OCI-LY7 (cell line): ENCODE data around the gene SYT2. TPM values are rescaled to one million over a fixed set of nuclear protein-coding genes. Genes with fewer than 3 reads are reported as not detected.

Experiments used
- BruUV-seq: library from RNA; stranded (reverse); fragments of 400-500 nt; replicated peaks from 2 replicates; lab custom pipeline; 2021; lab: Mats Ljungman, UMichigan
- CTCF ChIA-PET: fragments of 300-600 bp; sonication (Branson Sonifier 250); formaldehyde crosslinking; loops from one replicate; lab custom pipeline; 2022; ENCODE audit warnings: antibody characterized with exemption; ENCODE audit not compliant: unreplicated experiment; lab: Charles Lee
- POLR2A ChIA-PET: fragments of 300-600 bp; sonication (Branson Sonifier 250); formaldehyde crosslinking; loops from one replicate; lab custom pipeline; 2022; ENCODE audit warnings: antibody characterized with exemption; lab: Charles Lee
- DNase-seq: peaks from one replicate; pipeline ENCODE4 v3.0.0-alpha.2; 2015; ENCODE audit warnings: low spot score
- H2AFZ ChIP-seq: fragments of 200-600 bp; sonication (generic), shearing (Covaris generic); 2 replicates; pipeline ENCODE4 v1.6.1; 2014; ENCODE audit warnings: mild to moderate bottlenecking, antibody characterized with exemption, low read length, moderate library complexity
- H3K27ac ChIP-seq: fragments of 200-600 bp; sonication (generic); 2 replicates; pipeline ENCODE4 v1.5.1; 2014; ENCODE audit warnings: mixed run types, low read depth, mild to moderate bottlenecking, moderate library complexity, low read length, inconsistent platforms; ENCODE audit not compliant: poor library complexity, severe bottlenecking
- H3K36me3 ChIP-seq: fragments of 200-600 bp; sonication (generic); 2 replicates; pipeline ENCODE4 v1.6.1; 2014; ENCODE audit warnings: mild to moderate bottlenecking, antibody characterized with exemption, low read length, moderate library complexity, mixed read lengths; ENCODE audit not compliant: insufficient read depth
- H3K4me1 ChIP-seq: fragments of 200-600 bp; sonication (generic); 2 replicates; pipeline ENCODE4 v1.5.1; 2014; ENCODE audit warnings: mild to moderate bottlenecking, low read length; ENCODE audit not compliant: insufficient read depth, poor library complexity, severe bottlenecking
- H3K4me2 ChIP-seq: fragments of 200-600 bp; sonication (generic); 2 replicates; pipeline ENCODE4 v1.6.1; 2014; ENCODE audit warnings: mild to moderate bottlenecking, low read length
- H3K4me3 ChIP-seq: fragments of 200-600 bp; sonication (generic); 2 replicates; pipeline ENCODE4 v1.5.1; 2014; ENCODE audit warnings: mild to moderate bottlenecking, low read depth, low read length; ENCODE audit not compliant: poor library complexity, severe bottlenecking
- H3K79me2 ChIP-seq: fragments of 200-600 bp; sonication (generic); 2 replicates; pipeline ENCODE4 v1.6.1; 2016; ENCODE audit warnings: low read depth, mild to moderate bottlenecking, low read length, moderate library complexity, mixed read lengths; ENCODE audit not compliant: insufficient read depth
- H3K9me2 ChIP-seq: fragments of 200-600 bp; sonication (generic); 2 replicates; pipeline ENCODE4 v1.6.1; 2016; ENCODE audit warnings: mild to moderate bottlenecking, low read length, mixed read lengths; ENCODE audit not compliant: insufficient read depth
- H3K9me3 ChIP-seq: fragments of 200-600 bp; sonication (generic); 2 replicates; pipeline ENCODE4 v1.6.1; 2014; ENCODE audit warnings: mild to moderate bottlenecking, mixed run types, low read length, mixed read lengths
- H4K20me1 ChIP-seq: fragments of 200-600 bp; sonication (generic); 2 replicates; pipeline ENCODE4 v1.6.1; 2014; ENCODE audit warnings: mild to moderate bottlenecking, antibody characterized with exemption, low read length, moderate library complexity, mixed read lengths; ENCODE audit not compliant: insufficient read depth
- CTCF ChIP-seq: fragments of 200-600 bp; sonication (generic); conservative IDR thresholded peaks from 2 replicates; pipeline ENCODE4 v1.5.1; 2014; ENCODE audit warnings: mild to moderate bottlenecking, antibody characterized with exemption, low read length, moderate library complexity, mixed read lengths
- EZH2phosphoT487 ChIP-seq: fragments of 200-600 bp; sonication (generic); IDR thresholded peaks from 2 replicates; pipeline ENCODE4 v1.6.1; 2018; ENCODE audit warnings: low read depth, borderline replicate concordance, mild to moderate bottlenecking, mixed run types, antibody characterized with exemption, low read length, moderate library complexity, mixed read lengths
- intact Hi-C: fragments of 100-400 bp; cut with micrococcal nuclease; formaldehyde crosslinking; loops from one replicate; pipeline ENCODE4 v1.10.0; 2022; ENCODE audit not compliant: unreplicated experiment
- total RNA-seq, 2 experiments: library from RNA; depleted of rRNA in 1 of 2; stranded (reverse); fragments of >200 nt in 1 of 2; shearing (Covaris generic) in 1 of 2; gene quantifications; 2 replicates each; pipeline ENCODE4 v1.2.3, GENCODE V29; 2014 to 2022

SYT2 gene
- total RNA-seq, 2 experiments from 2014 or later, result not detected

- Histone ChIP-seq H2AFZ (no peak overlapping the region), H4K20me1 (no peaks in the 10 kb centered on the region), H3K9me3 (no peaks in the 10 kb centered on the region), H3K27ac (no peak overlapping the region), H3K4me2 (no peak overlapping the region), H3K79me2 (no peaks in the 10 kb centered on the region), H3K4me1 (no peaks in the 10 kb centered on the region), H3K9me2 (no peaks in the 10 kb centered on the region), H3K36me3 (no peaks in the 10 kb centered on the region), H3K4me3 (no peak overlapping the region)
- CTCF ChIA-PET, result no interaction called here
- intact Hi-C loops, result loop anchor here (5.0 kb wide), 1 partner anchor 243 kb away; no protein-coding TSS in a partner anchor
- POLR2A ChIA-PET, result no interaction called here
- TF ChIP-seq EZH2phosphoT487 (no peak), CTCF (no peak)
- BruUV-seq, result no TSS peak
- no peak for DNase-seq
Observed at GRCh38 chr1:202754293-202754692, 44.0 kb upstream of the SYT2 start.

GRCh38 chr1:202752774-202753173 lies 42.5 kb upstream of the SYT2 start:
- Histone ChIP-seq H3K4me1 (no peaks in the 10 kb centered on the region), H3K4me3 (no peak overlapping the region), H3K27ac (no peak overlapping the region), H3K4me2 (no peak overlapping the region), H4K20me1 (no peaks in the 10 kb centered on the region), H3K9me2 (no peaks in the 10 kb centered on the region), H2AFZ (no peak overlapping the region), H3K36me3 (no peaks in the 10 kb centered on the region), H3K79me2 (no peaks in the 10 kb centered on the region), H3K9me3 (no peaks in the 10 kb centered on the region)
- no peak for DNase-seq
- TF ChIP-seq EZH2phosphoT487, result no peak
- no peak for TF ChIP-seq CTCF
- ChIA-PET POLR2A (interaction anchor here (0.9 kb wide), 1 partner anchor 17 kb away, joined by 3 read pairs; no protein-coding TSS in a partner anchor), CTCF (no interaction called here)
- intact Hi-C loops, result loop anchor here (5.0 kb wide), 1 partner anchor 245 kb away; no protein-coding TSS in a partner anchor
- no TSS peak for BruUV-seq

GRCh38 chr1:202750761-202751160 lies 40.5 kb upstream of the SYT2 start:
- no peaks in the 10 kb centered on the region for H3K4me1 ChIP-seq
- no peak overlapping the region for H3K4me2 ChIP-seq
- CTCF ChIA-PET, result no interaction called here
- H3K79me2 ChIP-seq, result no peaks in the 10 kb centered on the region
- H3K4me3 ChIP-seq, result no peak overlapping the region
- TF ChIP-seq CTCF, result peak; percentile 47
- TF ChIP-seq EZH2phosphoT487, result no peak
- H3K9me3 ChIP-seq, result no peaks in the 10 kb centered on the region
- POLR2A ChIA-PET, result no interaction called here
- H4K20me1 ChIP-seq, result no peaks in the 10 kb centered on the region
- no peak for DNase-seq
- intact Hi-C loops, result loop anchor here (5.0 kb wide), 1 partner anchor 247 kb away; no protein-coding TSS in a partner anchor
- H3K9me2 ChIP-seq, result no peaks in the 10 kb centered on the region
- no peaks in the 10 kb centered on the region for H3K36me3 ChIP-seq
- BruUV-seq, result no TSS peak
- H2AFZ ChIP-seq, result no peak overlapping the region
- H3K27ac ChIP-seq, result no peak overlapping the region
